NCI-H524 treated with DMSO at 0.1 percent for 48 hours (cell line): ENCODE results near the gene SLAMF1.
"Not testable (repeated sequence)": the region's sequence is repeated elsewhere in the genome, so short reads cannot be mapped to it uniquely, and the experiment has no call there.

Experiments used
- DNase-seq: peaks from one replicate; lab custom pipeline; 2025; lab: John Stamatoyannopoulos, UW

SLAMF1 gene

GRCh38 chr1:160605205-160605604 is 41.6 kb downstream of the SLAMF1 start:
- no peak for DNase-seq

GRCh38 chr1:160597705-160598104 is 49.1 kb downstream of the SLAMF1 start:
- no peak for DNase-seq

- DNase-seq = no peak
Measured at GRCh38 chr1:160597051-160597450, 49.8 kb downstream of the SLAMF1 start.

- DNase-seq = no peak
Measured at GRCh38 chr1:160590488-160590887, 56.4 kb downstream of the SLAMF1 start.

- no peak for DNase-seq
Measured at GRCh38 chr1:160588468-160588867, 58.4 kb downstream of the SLAMF1 start.

- DNase-seq = no peak
Measured at GRCh38 chr1:160584784-160585183, 62.1 kb downstream of the SLAMF1 start.

- not testable (repeated sequence) for DNase-seq
Measured at GRCh38 chr1:160582976-160583375, 63.9 kb downstream of the SLAMF1 start.

- no peak for DNase-seq
Measured at GRCh38 chr1:160581961-160582360, 64.9 kb downstream of the SLAMF1 start.

- DNase-seq = no peak
Measured at GRCh38 chr1:160580221-160580812, 66.5 kb downstream of the SLAMF1 start.

- no peak for DNase-seq
Measured at GRCh38 chr1:160579216-160579701, 67.6 kb downstream of the SLAMF1 start, which contains the start of gene CD84. Gene CD84, minus strand, starts transcription at chr1:160579496. Its CDS starts 59 bp downstream, at chr1:160579437.

GRCh38 chr1:160578525-160579191 is 68.2 kb downstream of the SLAMF1 start:
- no peak for DNase-seq

GRCh38 chr1:160578175-160578524 is 68.7 kb downstream of the SLAMF1 start:
- DNase-seq = no peak

- no peak for DNase-seq
Measured at GRCh38 chr1:160577671-160578070, 69.2 kb downstream of the SLAMF1 start.

GRCh38 chr1:160576884-160577283 is 70.0 kb downstream of the SLAMF1 start:
- DNase-seq = no peak

GRCh38 chr1:160576390-160576789 is 70.5 kb downstream of the SLAMF1 start:
- DNase-seq = no peak

GRCh38 chr1:160575112-160575664 is 71.7 kb downstream of the SLAMF1 start:
- no peak for DNase-seq

GRCh38 chr1:160570840-160571239 is 76.0 kb downstream of the SLAMF1 start:
- DNase-seq = no peak

- DNase-seq = no peak
Measured at GRCh38 chr1:160569806-160570205, 77.0 kb downstream of the SLAMF1 start.

GRCh38 chr1:160567858-160568682 is 78.8 kb downstream of the SLAMF1 start:
- no peak for DNase-seq

- no peak for DNase-seq
Measured at GRCh38 chr1:160567341-160567740, 79.5 kb downstream of the SLAMF1 start.

GRCh38 chr1:160565564-160565963 is 81.3 kb downstream of the SLAMF1 start:
- DNase-seq = no peak

- DNase-seq = not testable (repeated sequence)
Measured at GRCh38 chr1:160563230-160563629, 83.6 kb downstream of the SLAMF1 start.
